ENCODE data around the gene SLC26A3.
"Not testable (repeated sequence)": the region's sequence is repeated elsewhere in the genome, so short reads cannot be mapped to it uniquely, and the experiment has no call there.

The SLC26A3 gene

GRCh38 chr7:107803009-107803610 lies at the start of gene SLC26A3:
Gene SLC26A3, minus strand, starts transcription at chr7:107803223. Its CDS starts 8,714 bp downstream, at chr7:107794509.
- no peak for DNase-seq

GRCh38 chr7:107850643-107851042 lies 47.6 kb upstream of the SLC26A3 start:
- no peak for DNase-seq

- DNase-seq, result no peak
These were observed 47.2 kb upstream of the SLC26A3 start for GRCh38 chr7:107850216-107850615.

- DNase-seq, result not testable (repeated sequence)
These were observed 45.2 kb upstream of the SLC26A3 start for GRCh38 chr7:107848211-107848610.

GRCh38 chr7:107847836-107848175 lies 44.8 kb upstream of the SLC26A3 start:
- not testable (repeated sequence) for DNase-seq

GRCh38 chr7:107847168-107847835 lies 44.3 kb upstream of the SLC26A3 start:
- DNase-seq, result no peak

- DNase-seq, result no peak
These were observed 43.3 kb upstream of the SLC26A3 start for GRCh38 chr7:107846324-107846723.

GRCh38 chr7:107843184-107843583 lies 40.2 kb upstream of the SLC26A3 start:
- no peak for DNase-seq

- no peak for DNase-seq
These were observed 39.2 kb upstream of the SLC26A3 start for GRCh38 chr7:107842213-107842612.

GRCh38 chr7:107838816-107839565 lies 36.0 kb upstream of the SLC26A3 start:
- DNase-seq, result no peak

GRCh38 chr7:107838024-107838601 lies 35.1 kb upstream of the SLC26A3 start:
- DNase-seq, result no peak

- DNase-seq, result no peak
These were observed 34.1 kb upstream of the SLC26A3 start for GRCh38 chr7:107837145-107837512.

GRCh38 chr7:107836237-107837144 lies 33.5 kb upstream of the SLC26A3 start:
- DNase-seq, result no peak

- no peak for DNase-seq
These were observed 31.4 kb upstream of the SLC26A3 start for GRCh38 chr7:107834401-107834800.

GRCh38 chr7:107833684-107834106 lies 30.7 kb upstream of the SLC26A3 start:
- no peak for DNase-seq

- DNase-seq, result no peak
These were observed 27.4 kb upstream of the SLC26A3 start for GRCh38 chr7:107830420-107830819.

- DNase-seq, result no peak
These were observed 25.5 kb upstream of the SLC26A3 start for GRCh38 chr7:107828540-107828939.

GRCh38 chr7:107827501-107827900 lies 24.5 kb upstream of the SLC26A3 start:
- DNase-seq, result no peak

GRCh38 chr7:107826451-107826850 lies 23.4 kb upstream of the SLC26A3 start:
- no peak for DNase-seq

- DNase-seq, result no peak
These were observed 21.8 kb upstream of the SLC26A3 start for GRCh38 chr7:107824858-107825257.

GRCh38 chr7:107818622-107819021 lies 15.6 kb upstream of the SLC26A3 start:
- DNase-seq, result peak in 1 of 2 experiments; percentile 4

- no peak for DNase-seq
These were observed 13.1 kb upstream of the SLC26A3 start for GRCh38 chr7:107816011-107816566.

All from NCI-H526 (cell line).